Adipose tissue (tissue), 3 donors: ENCODE data around the gene CAMKK2. TPM values are rescaled to one million over a fixed set of nuclear protein-coding genes. Genes with fewer than 3 reads are reported as not detected.
"Not testable (repeated sequence)": the region's sequence is repeated elsewhere in the genome, so short reads cannot be mapped to it uniquely, and the experiment has no call there.

Experiments used
- H3K27ac ChIP-seq: one replicate; pipeline ENCODE4 v1.5.1; 2013; ENCODE audit warnings: low read depth, low read length
- WGBS, 3 donors: extraction: QIAGEN DNeasy Blood & Tissue Kit; methylation state at CpG; one replicate each; pipeline ENCODE4 v1.1.7; 2013; 5-methylcytosine and 5-hydroxymethylcytosine counted together
- polyA plus RNA-seq, 3 donors: library from polyadenylated mRNA; stranded (reverse); fragments of 200-250 nt; gene quantifications; one replicate each; pipeline ENCODE4 v1.2.3, GENCODE V29; 2013
- donor health status: healthy with polysubstance abuse.
- donor health status: Bipolar disorder and iron deficiency.
- donor health status: healthy.

Gene CAMKK2
- polyA plus RNA-seq, 3 donors = 10.6 to 39.8 (median 22.0) TPM

DNA sequence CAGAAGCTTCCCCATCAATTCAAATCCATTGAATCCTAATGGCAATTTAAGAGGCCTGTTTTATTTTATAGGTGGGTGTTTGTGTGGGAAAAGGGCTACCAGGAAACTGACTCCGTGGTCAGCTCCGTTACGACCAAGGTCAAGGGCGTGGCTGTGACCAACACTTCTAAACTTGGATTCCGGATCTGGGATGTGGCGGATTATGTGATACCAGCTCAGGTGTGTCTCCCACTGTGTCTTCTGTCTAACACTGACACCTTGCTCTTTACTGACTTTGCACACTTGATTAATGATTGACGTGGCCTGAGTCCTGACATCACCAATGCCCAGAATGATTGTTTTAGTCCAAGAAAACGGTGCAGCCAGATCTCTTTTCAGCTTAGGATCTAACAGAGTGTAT is 79.4 kb downstream of the CAMKK2 start:
- no peak overlapping the region for H3K27ac ChIP-seq
- 50 to 87% (median 83%) methylated on average over 8 of the region's 8 CpGs for WGBS, 3 donors

DNA sequence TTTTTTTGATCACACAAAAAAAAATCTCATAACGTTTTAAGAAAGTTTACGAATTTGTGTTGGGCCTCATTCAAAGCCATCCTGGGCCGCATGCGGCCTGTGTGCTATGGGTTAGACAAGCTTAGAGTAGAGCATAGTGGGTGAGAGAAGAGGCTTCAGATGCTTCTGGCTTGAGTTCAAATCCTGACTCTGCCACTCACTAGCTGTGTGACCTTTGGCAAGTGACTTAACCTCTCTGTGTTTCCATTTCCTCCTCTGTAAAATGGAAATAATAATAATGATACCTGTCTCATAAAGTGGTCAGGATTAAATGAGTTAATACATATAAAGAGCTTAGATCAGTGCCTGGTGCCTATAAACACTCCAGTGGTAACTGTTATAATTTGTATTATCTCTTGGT is 80.4 kb downstream of the CAMKK2 start:
- no peak overlapping the region for H3K27ac ChIP-seq
- 90 to 96% (median 94%) methylated on average over 4 of the region's 4 CpGs for WGBS, 3 donors

DNA sequence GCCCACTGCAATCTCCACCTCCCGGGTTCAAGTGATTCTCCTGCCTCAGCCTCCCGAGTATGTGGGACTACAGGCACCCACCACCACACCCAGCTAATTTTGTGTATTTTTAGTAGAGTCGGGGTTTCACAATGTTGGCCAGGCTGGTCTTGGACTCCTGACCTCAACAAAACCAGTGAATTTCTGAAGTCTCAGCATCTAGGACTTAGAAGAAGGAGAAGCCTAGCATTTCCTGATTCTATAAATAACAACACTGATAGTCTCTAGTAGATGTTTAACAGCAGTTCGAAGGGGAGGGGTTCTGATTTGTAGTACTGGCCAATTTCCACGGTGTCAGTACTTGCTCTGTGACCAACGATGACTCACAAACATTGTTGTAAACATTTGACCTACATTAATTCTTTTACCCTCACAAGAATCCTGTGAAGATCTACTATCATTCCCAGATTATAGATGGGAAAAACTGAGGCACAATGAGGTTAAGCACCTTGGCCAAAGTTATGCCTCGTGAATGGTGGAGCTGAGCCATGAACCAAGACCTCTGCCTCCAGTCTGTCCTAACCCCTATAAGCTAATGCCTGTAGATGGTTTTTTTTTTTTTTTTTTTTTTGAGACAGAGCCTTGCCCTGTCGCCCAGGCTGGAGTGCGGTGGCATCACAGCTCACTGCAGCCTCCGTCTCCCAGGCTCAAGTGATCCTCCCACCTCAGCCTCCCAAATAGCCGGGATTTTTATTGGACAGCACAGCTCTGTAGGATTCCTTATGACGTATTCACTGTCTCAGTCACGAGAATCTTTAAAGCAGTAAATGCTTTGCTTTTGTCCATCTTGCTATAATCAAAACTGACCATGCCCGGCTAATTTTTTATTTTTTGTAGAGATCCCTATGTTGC is 81.4 kb downstream of the CAMKK2 start:
- no peak overlapping the region for H3K27ac ChIP-seq
- WGBS, 3 donors = 43 to 59% (median 59%) methylated on average over 14 of the region's 14 CpGs

DNA sequence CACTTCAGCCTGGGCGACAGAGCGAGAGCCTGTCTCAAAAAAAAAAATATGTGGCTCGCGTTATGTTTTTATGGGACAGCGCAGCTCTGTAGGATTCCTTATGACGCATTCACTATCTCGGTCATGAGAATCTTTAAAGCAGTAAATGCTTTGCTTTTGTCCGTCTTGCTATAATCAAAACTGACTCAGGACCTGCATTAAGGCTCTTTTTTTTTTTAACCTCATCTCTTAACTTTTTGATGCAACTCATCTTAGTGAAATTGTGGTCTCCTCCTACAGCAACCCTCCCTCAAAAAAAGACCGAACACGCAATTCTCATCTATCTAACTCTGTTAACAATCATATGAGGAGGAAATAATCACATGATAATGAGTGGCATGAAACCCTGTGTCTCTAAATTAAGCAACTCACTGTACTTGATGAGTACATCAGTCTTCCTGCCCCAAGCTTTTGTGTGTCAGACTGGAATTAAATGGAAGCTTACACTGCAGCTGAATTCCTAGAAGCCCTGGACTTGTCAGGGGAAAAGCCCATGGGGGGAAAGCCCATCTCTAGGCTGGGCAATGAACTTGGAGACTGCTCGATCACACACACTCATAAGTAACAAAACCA is 82.2 kb downstream of the CAMKK2 start:
- WGBS, 3 donors = 72 to 75% (median 74%) methylated on average over 11 of the region's 11 CpGs

DNA sequence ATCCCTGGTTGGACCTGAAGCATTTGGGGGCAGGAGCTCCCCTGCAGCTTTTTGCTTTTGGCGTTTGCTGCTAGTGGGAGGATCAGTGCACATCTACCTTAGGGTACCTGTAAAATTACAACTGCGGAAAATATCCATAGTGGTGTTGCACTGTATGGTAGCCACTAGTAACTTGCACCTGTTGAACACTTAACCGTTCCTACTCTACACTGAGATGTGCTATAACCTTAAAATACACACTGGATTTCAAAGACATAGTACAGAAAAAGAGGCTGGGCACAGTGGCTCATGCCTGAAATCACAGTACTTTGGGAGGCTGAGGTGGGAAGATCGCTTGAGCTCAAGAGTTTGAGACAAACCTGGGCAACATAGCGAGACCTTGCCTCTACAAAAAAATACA is 83.6 kb downstream of the CAMKK2 start:
- WGBS, 3 donors = 88 to 95% (median 94%) methylated on average over 5 of the region's 5 CpGs
- no peak overlapping the region for H3K27ac ChIP-seq

More for the DNA sequence above, 82.2 kb downstream of the CAMKK2 start:
- H3K27ac ChIP-seq = no peak overlapping the region

DNA sequence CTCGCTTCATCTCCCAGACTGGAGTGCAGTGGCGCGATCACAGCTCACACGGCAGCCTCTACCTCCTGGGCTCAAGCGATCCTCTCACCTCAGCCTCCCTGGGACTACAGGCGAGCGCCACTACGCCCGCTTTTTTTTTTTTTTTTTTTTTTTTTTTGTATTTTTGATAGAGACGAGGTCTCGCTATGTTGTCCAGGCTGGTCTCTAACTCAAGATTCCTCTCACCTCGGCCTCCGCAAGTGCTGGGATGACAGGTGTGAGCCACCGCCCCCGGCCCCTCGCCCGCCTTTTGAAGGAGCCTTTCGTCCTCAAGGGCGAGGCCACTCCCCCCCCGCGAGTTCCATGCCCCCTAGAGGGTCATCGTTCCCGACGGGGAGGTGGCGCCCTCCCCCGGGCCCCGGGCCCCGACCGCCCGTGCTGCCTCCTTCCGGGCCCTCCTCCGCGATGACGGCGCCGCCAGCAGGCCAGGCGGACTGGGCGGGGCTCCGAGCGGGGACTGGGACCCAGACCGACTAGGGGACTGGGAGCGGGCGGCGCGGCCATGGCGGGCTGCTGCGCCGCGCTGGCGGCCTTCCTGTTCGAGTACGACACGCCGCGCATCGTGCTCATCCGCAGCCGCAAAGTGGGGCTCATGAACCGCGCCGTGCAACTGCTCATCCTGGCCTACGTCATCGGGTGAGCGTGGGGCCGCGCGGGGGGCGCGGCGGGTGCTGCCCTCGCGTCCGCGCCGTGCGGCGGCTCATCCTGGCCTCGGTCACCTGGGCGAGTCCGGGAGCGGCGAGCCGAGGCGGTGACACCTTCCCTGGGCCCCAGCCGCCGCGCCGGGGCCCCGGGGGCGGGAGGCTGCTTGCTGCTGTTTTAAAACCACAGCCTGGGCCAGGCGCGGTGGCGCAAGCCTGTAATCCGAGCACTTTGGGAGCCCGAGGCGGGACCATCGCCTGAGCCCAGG is 86.6 kb downstream of the CAMKK2 start, which contains the start of gene P2RX4:
P2RX4 (plus strand) TSS at position 506 of the 949 bp plus-strand sequence; CDS start at position 542, 36 bp downstream.
- H3K27ac ChIP-seq = peak within 1 kb of the TSS; percentile 64
- WGBS, 3 donors = 6 to 9% (median 7%) methylated on average over 88 to 97 of the region's 97 CpGs

DNA sequence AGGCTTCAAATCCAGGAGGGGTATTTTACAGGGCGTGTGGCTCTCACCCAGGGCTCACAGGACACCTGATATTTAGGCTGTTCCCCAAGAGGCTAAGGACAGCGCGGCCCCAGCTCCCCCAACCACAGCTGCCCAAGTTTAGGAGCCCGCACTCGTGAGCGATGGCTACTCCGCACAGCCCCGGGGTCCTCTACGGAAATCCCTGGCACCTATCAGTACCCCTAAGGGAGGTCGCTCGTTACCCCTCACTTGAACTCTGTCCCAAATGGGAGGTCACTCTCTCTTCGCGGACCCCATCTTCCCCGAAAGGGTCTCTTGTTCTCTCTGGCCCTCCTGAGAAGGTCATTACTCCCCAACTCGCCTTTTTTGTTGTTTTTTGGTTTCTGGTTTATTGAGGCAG is 87.3 kb downstream of the CAMKK2 start:
- 82 to 91% (median 87%) methylated on average over 15 of the region's 15 CpGs for WGBS, 3 donors
- no peak overlapping the region for H3K27ac ChIP-seq

DNA sequence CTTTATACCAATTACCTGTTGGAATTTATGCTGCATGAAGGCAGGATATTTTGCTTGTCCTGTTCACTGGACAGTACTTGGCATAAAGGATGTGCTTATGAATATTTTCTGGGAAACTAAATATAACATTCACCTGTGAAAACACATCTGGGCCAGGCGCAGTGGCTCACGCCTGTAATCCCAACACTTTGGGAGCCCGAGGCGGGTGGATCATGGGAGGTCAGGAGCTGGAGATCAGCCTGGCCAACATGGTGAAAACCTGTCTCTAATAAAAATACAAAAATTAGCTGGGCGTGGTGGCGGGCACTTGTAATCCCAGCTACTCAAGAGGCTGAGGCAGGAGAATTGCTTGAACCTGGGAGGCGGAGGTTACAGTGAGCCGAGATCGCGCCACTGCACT is 87.9 kb downstream of the CAMKK2 start:
- 82 to 97% (median 94%) methylated on average over 10 of the region's 10 CpGs for WGBS, 3 donors
- not testable (repeated sequence) for H3K27ac ChIP-seq

DNA sequence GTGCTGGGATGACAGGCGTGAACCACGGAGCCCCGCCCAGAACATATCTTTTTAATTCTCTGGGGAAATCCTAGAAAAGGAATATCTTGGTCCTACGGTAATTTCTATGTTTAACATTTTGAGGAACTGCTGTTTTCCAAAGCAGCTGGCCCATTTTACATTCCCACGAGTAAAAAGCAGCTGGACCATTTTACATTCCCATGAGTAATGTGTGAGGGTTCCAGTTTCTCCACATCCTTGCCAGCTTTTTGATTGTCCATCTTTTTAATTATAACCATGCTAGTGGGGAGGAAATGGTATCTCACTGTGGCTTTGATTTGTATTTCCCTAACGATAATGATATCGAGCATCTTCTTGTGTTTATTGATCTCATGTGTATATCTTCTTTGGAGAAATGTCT is 91.0 kb downstream of the CAMKK2 start:
- 72 to 91% (median 72%) methylated on average over 7 of the region's 7 CpGs for WGBS, 3 donors
- H3K27ac ChIP-seq = no peak overlapping the region

DNA sequence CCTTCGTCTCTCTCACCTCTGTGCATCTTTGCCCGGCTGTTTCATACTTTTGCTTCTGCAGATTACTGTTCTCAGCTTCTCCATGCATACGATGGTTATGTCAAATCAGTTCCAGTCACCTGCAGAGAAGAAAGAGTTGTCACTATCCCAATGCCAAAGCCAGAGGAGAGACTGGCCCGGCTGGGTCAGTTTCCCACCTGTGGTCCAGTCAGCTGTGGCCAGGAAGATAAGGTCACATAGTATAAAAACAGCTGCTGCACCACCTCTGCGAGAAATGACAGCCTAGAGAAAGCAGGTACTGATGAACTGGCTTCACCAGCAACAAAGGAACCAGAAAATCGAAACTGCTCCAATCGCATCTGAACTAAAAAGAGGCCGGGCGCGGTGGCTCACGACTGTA is 93.0 kb downstream of the CAMKK2 start:
- no peak overlapping the region for H3K27ac ChIP-seq
- WGBS, 3 donors = 54 to 88% (median 81%) methylated on average over 11 of the region's 11 CpGs

DNA sequence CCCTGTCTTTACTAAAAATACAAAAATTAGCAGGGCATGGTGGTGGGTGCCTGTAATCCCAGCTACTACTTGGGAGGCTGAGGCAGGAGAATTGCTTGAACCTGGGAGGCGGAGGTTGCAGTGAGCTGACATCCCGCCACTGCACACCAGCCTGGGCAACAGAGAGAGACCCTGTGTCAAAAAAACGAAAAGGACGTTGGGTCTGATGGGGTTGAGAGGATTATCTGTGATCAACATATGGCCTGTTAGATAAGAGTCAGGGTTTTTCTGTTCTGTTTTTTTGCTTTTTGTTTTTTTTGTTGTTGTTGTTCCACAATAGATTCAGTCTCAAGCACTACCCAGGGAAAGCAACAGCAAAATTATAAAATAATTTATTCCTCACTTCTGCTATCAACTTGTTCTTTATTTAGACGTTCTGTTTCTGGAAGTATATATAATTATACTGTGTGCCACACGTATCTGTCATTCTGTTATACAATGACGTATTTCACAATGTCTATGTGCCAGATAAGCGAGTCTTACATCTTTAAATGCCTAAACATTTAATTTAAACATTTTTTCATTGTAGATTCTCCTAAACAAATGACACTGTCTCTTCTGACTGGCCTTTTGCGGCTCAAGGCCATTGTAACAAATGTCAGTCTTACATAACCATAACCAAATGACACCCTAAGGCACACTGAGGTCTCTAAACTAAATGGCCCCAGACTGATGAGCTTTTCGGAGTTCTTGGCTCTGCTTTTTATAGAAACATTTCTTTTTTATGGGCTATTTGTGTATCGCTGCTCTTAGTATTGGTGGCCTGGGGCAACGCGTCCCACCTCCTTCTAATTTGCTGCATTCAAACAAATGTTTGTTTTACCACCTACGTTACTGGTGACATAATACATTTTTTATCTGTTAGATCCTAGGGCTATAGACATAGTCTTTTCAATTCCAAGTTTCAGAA is 93.8 kb downstream of the CAMKK2 start:
- 68 to 71% (median 69%) methylated on average over 14 of the region's 14 CpGs for WGBS, 3 donors
- H3K27ac ChIP-seq = no peak overlapping the region

GRCh38 chr12:121201140-121201539 is 95.4 kb downstream of the CAMKK2 start:
- WGBS, 3 donors = 92 to 96% (median 95%) methylated on average over 5 to 6 of the region's 6 CpGs
- H3K27ac ChIP-seq = not testable (repeated sequence)

- 74 to 86% (median 75%) methylated on average over 7 of the region's 7 CpGs for WGBS, 3 donors
- no peak overlapping the region for H3K27ac ChIP-seq
Measured at GRCh38 chr12:121198949-121199348, 97.6 kb downstream of the CAMKK2 start.

DNA sequence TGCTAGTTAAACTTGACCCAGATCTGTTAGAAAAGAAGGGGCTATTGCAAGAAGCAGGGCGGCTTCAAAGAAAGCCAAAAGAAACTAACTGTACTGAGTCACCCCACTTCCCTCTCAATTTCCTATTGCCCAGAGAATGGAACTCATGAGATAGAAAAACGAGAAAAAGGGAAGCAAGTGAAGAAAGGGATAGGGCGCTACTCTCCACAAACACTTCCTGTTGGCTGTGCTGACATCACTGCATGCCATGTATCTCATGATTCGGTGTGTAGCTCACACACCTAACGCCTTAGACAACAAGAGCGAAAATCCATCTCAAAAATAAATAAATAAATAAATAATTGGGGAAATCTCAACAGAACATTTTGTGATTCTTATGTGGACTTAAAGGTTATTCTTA is 99.6 kb downstream of the CAMKK2 start:
- no peak overlapping the region for H3K27ac ChIP-seq
- 39 to 79% (median 52%) methylated on average over 6 of the region's 6 CpGs for whole genome bisulfite sequencing, 3 donors

DNA sequence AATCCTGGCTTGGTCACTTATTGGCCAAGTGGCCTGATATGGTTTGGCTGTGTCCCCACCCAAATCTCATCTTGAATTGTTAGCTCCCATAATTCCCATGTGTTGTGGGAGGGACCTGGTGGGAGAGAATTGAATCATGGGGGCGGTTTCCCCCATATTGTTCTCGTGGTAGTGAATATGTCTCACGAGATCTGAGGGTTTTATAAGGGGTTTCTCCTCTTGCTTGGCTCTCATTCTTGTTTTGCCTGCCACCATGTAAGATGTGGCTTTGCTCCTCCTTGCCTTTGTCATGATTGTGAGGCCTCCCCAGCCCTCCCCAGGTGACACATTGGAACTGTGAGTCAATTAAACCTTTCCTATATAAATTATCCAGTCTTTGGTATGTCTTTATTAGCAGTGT is 105.4 kb downstream of the CAMKK2 start:
- no peak overlapping the region for H3K27ac ChIP-seq
- WGBS, 3 donors = 83 to 93% (median 85%) methylated on average over 3 of the region's 3 CpGs

DNA sequence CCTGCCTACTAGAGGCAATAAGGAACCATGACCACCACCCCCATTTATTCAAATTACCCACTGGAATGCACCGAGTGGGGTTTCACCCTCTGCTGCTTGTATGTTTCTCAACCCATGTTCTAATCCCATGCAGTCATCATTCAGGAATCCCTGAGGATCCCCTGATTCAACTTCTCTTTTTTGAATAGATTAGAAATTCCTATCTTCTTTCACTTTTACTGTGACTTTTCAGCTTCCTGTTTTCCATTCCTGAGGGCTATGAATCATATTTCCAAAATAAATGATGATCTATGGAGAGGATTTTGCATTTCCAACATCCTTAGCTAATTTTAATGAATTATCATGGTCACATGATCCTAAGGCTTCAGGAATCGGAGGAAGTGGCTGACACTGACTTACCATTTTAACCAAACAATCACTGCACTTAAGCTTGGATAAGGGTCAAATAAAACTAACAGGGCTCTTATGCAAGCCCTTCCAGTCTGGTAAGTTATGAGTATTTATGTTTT is 105.9 kb downstream of the CAMKK2 start:
- H3K27ac ChIP-seq = no peak overlapping the region
- WGBS, 3 donors = 29 to 69% (median 30%) methylated on average over 2 of the region's 2 CpGs

GRCh38 chr12:121189619-121190155 is 106.8 kb downstream of the CAMKK2 start:
- WGBS, 3 donors = 82 to 87% (median 83%) methylated on average over 9 of the region's 9 CpGs
- H3K27ac ChIP-seq = no peak overlapping the region
